ENCODE results near the gene TMEM134.
"Not testable (repeated sequence)": the region's sequence is repeated elsewhere in the genome, so short reads cannot be mapped to it uniquely, and the experiment has no call there.

TMEM134 gene

DNA sequence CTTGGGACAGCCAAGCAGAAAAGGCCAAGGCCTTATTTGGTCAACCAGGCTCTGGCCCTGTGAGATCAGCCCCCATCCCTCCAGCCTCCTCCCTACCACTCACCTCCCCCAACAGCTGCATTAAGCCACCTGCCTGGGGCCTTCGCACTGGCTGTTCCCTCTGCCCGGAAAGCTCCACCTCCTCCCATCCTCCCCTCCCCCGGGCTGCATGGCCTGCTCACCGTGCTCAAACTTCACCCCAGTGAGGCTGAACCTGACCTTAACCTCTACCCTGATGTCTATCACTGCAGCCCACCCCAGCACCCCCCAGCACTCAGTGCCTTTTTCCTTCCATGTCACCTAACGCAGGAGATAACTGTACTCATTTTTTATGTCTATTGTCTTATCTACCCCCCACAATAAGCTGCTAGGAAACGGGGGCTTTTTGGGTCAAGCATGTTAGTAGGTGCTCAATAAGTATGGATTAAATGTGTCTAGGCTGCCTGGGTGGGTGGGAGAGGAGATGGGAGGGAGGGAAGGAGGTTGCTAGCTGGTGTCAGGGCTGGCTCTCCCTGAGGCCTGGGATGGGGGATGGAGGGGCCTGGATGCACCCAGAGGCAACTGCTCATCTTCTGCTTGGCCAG lies 32.5 kb downstream of the TMEM134 start:
- peak; percentile 34 for DNase-seq

DNA sequence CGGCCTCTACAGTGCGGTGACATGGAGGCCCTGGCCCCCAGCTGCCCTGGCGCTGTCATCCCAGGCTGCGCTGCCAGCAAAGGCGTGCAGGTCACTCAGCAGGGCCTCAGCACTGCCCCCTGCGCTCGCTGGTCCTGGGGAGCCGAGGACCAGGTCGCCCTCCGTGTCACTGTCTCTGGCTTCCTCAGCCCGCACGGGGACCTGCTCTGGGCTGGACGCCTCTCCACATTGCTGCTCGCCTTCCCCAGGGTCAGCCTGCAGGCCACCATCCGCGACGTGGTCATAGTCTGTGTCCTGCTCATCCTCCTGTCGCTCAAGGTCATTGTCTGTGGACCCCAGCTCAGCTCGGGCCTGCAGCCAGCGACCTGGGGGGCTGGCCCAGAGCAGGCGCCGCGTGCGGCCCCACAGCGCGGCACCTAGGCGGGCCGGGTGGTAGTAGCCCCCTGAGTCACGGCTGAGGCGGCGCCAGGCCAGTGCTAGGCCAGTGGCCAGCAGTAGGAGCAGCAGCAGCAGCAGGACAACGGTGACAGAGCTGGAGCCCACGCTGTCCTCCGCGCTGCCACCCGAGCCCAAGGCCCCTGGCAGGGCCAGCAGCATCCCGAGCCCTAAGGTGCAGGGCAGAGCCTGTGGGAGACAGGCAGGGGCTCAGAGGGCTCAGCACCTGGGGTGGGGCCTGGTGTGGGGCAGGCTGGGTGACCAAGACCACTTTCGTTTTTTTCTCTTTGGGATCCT lies 33.2 kb downstream of the TMEM134 start:
- DNase-seq, result no peak

DNA sequence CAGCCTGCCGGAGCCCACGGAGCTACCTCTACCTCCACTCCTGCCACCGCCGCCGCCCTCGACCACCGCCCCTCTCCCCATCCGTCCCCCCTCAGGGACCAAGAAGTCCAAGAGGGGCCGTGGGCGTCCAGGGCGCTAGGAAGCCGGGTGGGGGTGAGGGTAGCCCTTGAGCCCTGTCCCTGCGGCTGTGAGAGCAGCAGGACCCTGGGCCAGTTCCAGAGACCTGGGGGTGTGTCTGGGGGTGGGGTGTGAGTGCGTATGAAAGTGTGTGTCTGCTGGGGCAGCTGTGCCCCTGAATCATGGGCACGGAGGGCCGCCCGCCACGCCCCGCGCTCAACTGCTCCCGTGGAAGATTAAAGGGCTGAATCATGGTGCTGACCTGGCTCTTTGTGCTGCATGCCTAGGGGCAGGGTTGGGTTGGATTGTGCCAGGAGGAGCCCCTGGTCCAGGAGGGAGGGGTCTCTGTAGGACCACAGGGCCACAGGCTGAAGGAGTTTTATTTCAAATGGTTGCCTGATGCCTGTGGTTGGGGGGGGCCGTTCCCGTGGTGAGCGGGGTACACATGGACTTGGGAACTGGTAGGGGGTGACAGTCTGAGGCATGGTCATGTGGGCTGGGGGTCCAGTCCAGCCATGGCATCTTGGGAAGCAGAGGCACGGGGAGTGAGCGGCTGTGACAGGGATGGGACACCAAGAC lies 33.9 kb downstream of the TMEM134 start:
- DNase-seq, result no peak

DNA sequence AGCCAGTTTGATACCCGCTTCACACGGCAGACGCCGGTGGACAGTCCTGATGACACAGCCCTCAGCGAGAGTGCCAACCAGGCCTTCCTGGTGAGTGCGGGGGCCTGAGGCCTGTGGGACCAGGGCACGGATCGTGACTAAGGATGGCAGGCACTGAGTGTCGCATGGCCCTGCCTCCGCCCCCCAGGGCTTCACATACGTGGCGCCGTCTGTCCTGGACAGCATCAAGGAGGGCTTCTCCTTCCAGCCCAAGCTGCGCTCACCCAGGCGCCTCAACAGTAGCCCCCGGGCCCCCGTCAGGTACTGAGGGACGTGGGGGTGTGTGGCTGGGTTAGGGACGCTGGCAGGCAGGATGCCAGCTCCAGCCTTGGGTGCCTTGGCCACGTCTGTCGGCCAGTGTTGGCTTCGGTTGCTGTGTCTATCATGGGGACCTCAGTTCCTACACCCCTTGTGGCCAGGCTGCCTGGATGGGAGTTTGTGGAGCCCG lies 34.6 kb downstream of the TMEM134 start:
- no peak for DNase-seq

DNA sequence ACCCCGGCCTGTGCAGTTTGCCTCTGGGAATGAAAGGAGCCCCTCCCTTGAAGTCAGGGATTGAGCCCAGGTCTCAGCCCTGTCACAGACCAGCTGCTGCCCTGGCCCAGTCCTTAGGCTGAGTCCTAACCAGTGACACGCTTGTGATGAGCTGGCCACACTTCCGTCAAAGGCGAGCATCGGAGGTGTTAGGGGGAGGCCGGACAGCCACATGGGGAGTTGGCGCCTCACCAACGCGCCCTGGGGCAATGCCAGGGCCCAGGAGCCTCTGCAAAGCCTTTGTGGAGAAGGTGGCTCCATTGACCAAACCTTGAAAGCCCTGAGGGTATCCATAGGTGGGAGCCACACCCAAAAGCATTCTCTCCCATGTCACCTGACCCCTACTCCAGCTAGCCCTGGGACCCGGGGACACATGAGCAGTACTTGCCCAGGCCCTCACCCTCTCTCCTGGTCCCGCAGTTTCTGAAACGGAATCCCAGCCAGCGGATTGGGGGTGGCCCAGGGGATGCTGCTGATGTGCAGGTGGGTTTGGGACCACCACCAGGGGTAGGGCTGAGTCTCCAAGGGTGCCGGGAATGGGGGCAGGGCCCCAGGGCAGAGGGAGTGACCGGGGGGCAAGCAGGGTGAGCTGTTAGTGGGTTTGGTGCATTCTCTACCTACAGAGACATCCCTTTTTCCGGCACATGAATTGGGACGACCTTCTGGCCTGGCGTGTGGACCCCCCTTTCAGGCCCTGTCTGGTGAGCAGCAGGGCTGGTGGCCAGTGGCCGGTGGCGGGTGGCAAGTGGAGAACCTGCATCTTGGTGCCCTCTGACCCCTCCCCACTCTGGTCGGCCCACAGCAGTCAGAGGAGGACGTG lies 35.3 kb downstream of the TMEM134 start:
- DNase-seq, result no peak

DNA sequence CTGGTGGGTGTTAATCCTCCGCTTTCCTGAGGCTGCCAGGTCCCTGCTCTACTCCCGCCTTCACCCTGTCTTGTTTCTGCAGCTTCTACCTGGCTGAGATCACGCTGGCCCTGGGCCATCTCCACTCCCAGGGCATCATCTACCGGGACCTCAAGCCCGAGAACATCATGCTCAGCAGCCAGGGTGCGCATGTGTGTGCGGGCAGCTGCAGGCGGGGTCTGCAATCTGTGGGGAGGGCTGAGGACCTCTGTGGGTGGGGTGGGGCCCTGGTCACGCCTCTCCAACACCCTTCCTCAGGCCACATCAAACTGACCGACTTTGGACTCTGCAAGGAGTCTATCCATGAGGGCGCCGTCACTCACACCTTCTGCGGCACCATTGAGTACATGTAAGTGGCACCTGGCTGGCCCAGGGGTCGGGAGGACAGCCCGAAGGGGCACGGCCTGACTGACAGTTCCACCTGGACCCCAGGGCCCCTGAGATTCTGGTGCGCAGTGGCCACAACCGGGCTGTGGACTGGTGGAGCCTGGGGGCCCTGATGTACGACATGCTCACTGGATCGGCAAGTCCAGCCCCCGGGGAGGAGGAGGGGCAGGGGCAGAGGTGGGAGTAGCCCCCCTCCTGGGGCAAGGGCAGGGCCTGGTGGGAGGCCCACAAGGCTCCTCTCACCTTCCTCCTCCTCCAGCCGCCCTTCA lies 36.2 kb downstream of the TMEM134 start:
- no peak for DNase-seq

DNA sequence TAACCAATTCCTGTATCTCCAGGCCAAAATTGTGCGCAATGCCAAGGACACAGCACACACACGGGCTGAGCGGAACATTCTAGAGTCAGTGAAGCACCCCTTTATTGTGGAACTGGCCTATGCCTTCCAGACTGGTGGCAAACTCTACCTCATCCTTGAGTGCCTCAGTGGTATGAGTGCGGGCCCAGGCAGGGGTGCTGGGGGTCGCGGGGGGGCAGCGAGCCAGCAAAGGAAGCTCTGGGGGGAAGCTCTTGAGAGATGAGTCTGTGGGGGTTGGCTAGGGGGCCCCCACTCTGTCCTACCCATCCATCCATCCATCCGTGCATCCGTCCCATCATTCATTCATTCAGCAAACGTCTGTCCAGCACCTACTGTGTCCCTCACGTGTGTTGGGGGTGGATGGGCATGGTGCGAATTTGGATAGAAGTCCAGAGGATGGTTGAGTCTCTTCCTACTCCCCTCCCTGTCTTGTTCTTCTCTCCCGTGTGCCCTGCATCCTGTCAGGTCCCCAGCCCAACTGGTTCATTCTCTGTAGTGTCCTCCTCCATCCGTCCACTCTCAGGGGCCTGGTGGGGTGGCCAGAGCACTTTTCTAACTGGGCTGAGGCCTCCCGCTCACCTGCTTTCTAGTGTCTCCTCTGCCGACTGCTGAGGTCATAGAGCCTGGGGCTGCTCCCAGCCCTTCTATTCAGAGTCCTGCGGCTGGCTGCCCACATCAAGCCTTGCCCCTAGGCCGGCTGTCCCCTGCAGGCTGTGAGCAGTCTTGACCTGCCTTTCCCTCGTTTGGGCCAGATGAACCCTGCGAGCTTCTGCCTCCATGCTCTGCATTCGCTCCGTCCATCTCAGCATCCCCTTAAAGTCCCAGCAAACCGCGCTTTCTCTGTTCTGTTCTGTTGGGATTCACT lies 37.5 kb downstream of the TMEM134 start:
- DNase-seq, result no peak

DNA sequence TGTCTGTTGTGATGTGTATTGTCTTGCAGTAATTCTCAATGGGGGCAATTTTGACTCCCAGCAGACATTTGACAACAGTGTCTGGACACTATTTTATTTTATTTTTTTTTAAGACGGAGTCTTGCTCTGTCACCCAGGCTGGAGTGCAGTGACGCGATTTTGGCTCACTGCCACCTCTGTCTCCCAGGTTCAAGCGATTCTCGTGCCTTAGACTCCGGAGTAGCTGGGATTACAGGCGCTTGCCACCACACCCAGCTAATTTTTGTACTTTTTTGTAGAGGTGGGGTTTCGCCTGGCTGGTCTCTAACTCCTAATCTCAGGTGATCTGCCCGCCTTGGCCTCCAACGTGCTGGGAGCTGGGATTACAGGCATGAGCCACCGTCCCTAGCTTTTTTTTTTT lies 39.3 kb downstream of the TMEM134 start:
- DNase-seq, result no peak

DNA sequence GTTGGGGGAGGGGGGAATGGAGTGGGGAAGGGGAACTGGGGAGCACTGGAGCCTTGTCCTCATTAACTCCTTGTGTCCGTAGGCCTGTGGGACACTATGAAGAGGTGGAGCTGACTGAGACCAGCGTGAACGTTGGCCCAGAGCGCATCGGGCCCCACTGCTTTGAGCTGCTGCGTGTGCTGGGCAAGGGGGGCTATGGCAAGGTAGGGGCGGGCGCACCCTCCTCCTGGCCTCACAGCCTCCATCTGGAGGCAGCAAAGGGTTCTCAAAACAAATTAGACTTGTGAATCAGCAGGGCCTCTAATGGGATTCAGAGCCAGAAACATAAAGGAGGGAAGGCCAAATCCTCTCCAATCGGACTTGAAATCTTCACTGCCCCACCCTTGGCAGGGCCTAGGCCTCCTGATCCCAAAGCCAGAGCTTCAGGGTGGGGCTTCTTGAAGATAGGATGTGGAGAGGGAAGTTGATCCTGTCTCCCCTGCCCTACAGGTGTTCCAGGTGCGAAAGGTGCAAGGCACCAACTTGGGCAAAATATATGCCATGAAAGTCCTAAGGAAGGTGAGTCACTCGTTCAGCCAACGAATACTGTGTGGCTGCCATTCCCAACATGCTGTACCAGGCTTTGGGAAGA lies 39.9 kb downstream of the TMEM134 start:
- DNase-seq, result no peak

DNA sequence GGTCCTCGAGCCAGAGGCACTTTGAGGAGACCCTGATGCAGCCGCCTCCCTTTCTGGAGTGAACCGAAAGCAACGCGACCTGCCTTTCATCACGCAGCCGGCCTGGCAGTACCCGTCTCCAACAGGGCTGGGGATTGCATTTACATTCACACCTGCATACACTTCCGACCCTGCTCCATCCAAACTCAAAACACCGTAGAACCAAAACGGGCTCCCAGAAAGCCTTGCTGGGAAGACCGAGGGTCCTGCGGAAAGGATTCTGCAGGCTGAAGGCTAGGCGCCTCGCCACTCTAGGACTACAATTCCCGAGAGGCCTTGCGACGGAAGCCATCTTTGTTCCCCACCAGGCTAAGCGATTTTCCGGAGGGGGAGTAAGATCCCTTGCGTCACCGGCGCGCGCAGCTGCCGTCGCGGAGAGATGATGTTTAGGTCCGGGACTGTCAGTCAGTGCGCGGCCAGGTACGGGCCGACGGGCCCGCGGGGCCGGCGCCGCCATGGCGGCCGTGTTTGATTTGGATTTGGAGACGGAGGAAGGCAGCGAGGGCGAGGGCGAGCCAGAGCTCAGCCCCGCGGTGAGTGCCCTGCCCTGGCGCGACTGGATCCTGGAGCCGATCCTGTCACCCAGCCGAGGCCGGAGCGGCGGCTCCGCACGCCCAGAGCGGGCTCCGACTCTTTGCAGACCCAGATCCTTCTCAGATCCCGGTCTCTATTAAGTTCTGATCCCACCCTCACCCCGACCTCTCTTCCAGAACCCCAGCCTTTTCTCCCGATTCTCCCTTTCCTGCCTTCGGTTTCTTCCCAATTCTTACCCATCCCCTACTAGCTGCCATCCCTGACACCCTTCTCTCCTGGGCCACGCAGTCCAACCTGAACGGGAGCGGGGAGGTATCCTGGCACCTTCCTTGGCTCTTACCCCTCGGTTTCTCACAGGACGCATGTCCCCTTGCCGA lies 40.7 kb downstream of the TMEM134 start, which contains the start of gene RPS6KB2:
Gene RPS6KB2 (plus strand): TSS at position 443 of the 950 bp plus-strand sequence. CDS start 52 bp downstream, at position 495.
- DNase-seq, result peak; percentile 99

DNA sequence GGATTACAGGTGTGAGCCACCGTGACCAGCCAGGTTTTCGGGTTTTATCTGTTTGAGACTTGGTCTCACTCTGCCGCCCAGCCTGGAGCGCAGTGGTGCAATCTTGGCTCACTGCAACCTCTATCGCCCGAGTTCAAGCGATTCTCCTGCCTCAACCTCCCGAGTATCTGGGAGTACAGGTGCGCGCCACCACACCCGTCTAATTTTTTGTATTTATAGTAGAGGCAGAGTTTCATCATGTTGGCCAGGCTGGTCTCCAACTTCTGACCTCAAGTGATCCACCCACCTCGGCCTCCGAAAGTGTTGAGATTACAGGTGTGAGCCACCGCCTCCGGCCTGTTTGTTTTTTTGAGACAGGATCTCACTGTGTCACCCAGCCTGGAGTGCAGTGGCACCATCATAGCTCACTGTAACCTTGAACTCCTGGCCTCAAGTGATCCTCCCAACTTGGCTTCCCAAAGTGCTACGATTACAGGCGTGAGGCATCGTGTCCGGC lies 41.6 kb downstream of the TMEM134 start:
- DNase-seq, result not testable (repeated sequence)

DNA sequence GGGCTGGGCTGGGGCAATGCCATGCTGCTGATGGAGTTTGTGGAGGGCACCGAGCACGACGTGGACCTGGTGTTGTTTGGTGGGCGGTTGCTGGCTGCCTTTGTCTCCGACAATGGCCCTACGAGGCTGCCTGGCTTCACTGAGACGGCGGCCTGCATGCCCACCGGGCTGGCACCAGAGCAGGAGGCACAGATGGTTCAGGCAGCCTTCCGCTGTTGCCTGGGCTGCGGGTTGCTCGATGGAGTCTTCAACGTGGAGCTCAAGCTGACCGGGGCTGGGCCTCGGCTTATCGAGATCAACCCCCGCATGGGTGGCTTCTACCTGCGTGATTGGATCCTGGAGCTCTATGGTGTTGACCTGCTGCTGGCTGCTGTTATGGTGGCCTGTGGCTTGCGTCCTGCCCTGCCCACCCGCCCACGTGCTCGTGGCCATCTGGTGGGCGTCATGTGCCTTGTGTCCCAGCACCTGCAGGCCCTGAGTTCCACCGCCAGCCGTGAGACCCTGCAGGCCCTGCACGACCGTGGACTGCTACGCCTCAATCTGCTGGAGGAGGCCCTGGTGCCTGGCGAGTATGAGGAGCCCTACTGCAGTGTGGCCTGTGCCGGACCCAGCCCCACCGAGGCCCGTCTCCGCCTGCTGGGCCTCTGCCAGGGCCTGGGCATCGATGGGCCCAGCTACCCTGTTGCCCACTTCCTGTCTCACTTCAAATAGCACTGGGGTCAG lies 45.0 kb downstream of the TMEM134 start:
- no peak for DNase-seq

DNA sequence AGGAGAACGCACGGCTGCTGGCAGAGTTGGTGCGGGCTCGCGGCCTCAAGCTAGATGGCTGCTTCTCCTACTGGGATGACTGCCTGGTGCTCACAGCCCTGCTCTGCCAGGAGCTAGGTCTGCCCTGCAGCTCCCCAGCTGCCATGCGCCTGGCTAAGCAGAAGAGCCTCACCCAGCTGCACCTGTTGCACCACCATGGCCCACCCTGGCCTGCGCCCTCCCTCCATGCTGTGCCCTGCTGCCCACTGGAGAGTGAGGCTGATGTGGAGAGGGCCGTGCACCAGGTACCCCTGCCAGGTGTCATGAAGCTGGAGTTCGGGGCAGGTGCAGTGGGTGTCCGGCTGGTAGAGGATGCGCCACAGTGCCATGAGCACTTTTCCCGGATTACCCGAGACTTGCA lies 45.6 kb downstream of the TMEM134 start:
- DNase-seq, result no peak

DNA sequence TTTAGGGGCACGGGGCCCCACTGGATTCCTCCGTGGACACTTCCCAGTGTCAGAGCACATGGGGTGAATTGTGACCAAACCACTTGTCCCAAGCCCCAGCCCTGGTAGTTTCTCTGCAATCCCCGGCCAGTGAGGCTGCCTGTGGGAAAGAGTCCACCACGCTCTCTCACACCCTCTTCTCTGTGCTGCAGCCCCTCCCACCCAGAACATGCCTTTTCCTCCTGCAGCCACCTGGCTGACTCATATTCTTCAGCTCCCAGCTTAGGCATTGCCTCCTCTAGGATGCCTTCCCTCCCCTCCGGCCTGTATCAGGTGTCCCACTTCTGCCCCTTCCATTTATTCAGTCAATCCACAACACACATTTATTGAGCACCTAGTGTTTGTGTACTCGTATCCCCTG lies 46.2 kb downstream of the TMEM134 start:
- DNase-seq, result no peak

DNA sequence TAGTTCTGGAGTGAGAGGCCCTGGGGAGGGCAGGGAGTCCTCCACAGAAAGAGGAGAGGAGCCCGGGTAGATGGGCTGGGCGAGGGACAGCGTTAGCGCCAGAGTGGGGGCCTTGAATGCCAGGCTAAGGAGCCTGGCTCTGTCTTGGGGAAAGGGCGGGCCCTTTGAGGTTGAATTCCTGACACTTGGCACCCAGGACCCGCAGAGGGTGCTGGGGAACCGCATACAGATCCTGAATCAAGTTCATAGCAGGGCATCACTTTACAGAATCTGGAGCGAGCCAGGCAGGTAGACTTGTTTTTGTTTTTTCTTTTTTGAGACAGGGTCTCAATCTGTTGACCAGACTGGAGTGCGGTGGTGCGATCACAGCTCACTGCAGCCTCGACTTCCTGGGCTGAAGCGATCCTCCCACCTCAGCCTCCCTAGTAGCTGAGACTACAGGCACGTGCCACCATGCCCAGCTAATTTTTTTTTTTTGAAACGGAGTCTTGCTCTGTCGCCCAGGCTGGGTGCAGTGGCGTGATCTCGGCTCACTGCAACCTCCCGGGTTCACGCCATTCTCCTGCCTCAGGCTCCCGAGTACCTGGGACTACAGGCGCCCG lies 47.5 kb downstream of the TMEM134 start:
- DNase-seq, result no peak

DNA sequence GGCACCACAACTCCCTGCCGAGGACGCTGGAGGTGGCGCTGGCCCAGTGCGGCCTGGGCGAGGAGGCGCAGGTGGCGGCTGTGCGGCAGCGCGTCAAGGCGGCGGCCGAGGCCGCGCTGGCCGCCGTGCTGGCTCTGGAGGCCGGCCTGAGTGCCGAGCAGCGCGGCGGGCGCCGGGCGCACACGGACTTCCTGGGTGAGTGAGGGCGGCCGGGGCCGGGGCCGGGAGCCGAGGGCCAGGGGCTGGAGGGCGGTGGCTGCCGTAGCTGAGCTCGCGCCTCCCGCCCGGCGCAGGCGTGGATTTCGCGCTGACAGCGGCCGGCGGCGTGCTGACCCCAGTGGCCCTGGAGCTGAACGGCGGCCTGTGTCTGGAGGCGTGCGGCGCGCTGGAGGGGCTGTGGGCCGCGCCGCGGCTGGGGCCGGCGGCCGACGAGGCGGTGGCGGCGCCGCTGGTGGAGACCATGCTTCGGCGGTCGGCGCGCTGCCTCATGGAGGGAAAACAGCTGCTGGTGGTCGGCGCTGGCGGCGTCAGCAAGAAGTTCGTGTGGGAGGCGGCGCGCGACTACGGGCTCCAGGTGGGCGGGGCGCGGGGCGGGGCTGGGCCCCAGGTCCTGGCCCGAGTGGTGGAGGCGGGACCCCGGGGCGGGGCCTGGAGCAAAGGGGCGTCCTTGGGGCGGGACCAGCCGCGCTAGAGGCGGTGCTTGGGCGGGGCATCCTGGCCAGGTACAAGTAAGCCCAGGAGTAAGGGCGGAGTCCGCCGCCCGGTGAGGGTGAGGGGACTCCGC lies 48.2 kb downstream of the TMEM134 start:
- peak; percentile 98 for DNase-seq

DNA sequence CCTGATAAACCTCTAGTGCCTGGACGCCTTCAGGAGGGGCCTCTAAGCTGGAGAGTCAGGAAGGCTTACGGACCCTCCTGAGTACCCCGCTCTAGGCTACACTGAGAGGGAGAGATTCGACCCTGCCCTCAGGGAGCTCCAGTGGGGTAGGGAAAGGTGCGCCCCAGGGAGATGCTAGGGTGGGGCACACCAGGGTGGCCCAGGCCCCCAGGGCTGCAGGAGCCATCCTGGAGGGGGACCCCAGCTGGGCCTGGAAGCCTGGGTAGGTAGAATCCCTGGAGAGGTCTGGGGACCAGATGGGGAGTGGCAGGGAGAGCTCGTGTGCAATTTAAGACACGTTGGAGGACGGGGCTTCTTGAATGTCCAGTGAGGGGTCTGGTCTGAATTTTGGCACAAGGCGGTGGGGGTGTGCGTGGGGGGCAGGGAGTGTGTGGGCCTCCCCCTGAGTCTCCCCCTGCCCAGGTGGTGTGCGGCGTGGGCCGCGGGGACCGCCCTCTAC lies 48.9 kb downstream of the TMEM134 start:
- no peak for DNase-seq
